Forelimb muscle (tissue), 1 donor: ENCODE results near the gene ZNF488. TPM values are rescaled to one million over a fixed set of nuclear protein-coding genes. Genes with fewer than 3 reads are reported as not detected.

Experiments
- DNase-seq: peaks from one replicate; pipeline ENCODE4 v3.0.0-alpha.2; 2013; ENCODE audit warnings: low read depth
- polyA plus RNA-seq: library from polyadenylated mRNA; unstranded; fragments of 120-200 nt; gene quantifications from one replicate; pipeline ENCODE4 v1.2.1, GENCODE V29; 2013; ENCODE audit not compliant: insufficient read length

The ZNF488 gene
- polyA plus RNA-seq, 1 donor, result 3.5 TPM

- DNase-seq, result no peak
These were observed 17.2 kb downstream of the ZNF488 start for GRCh38 chr10:47366731-47367460.

- no peak for DNase-seq
These were observed 17.9 kb downstream of the ZNF488 start for GRCh38 chr10:47366181-47366631.

DNA sequence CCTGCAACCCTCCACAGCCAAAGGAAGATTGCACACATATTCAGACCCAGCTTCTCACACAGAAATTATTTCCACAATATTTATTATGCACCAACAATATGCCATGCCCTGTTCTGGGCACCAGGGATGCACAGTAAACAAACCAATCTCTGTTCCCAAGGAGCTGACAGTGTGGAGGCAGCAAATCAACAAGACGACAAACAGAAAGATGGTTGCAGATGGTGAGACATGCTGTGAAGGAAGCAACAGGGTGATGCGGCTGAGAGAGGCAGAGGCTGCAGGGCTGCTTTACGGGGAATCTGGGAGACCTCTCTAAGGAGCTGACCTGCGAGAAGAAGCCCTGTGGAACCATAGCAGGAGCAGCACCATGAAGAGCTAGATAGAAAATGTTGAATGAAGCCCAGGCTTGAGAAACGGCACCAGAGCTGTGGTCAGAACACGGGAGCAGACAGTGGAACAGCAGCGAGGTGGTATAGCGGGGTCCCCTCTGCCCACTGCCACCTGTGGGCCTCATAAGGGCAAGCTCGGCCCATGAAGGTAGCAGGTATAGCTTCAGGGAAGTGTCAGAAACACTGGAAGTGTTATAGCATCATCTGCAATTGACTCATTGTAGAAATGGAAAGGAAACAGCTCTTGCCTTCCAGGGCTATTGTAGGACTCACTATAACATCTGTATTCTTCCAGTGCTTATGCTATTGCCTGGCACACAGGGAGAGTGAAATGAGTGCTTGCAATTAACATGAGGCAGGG lies 18.5 kb downstream of the ZNF488 start:
- no peak for DNase-seq

GRCh38 chr10:47364911-47365310 lies 19.2 kb downstream of the ZNF488 start:
- no peak for DNase-seq

- no peak for DNase-seq
These were observed 19.7 kb downstream of the ZNF488 start for GRCh38 chr10:47364366-47364765.

DNA sequence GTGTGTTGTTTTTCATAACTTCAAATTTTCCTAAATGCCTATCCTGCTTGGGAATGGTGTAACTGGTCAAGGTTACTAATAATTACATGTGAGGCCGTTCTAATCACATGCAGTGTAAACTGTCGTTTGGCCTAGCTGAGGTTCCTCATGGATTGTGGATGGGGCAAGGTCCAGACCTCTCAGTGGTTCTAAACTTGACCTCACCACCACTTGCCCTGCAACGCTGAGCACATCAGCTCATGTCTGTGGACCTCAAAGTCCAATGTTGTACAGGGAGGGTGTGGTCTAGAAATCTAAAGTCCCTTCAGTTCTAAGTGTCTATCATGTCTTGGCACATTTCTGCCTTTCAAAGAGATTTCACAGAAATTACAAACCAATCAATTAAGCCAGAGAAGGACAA lies 20.3 kb downstream of the ZNF488 start:
- no peak for DNase-seq

- no peak for DNase-seq
These were observed 21.9 kb downstream of the ZNF488 start for GRCh38 chr10:47362199-47362598.

- DNase-seq, result no peak
These were observed 22.8 kb downstream of the ZNF488 start for GRCh38 chr10:47361293-47361692.

GRCh38 chr10:47360419-47361040 lies 23.6 kb downstream of the ZNF488 start:
- DNase-seq, result no peak

DNA sequence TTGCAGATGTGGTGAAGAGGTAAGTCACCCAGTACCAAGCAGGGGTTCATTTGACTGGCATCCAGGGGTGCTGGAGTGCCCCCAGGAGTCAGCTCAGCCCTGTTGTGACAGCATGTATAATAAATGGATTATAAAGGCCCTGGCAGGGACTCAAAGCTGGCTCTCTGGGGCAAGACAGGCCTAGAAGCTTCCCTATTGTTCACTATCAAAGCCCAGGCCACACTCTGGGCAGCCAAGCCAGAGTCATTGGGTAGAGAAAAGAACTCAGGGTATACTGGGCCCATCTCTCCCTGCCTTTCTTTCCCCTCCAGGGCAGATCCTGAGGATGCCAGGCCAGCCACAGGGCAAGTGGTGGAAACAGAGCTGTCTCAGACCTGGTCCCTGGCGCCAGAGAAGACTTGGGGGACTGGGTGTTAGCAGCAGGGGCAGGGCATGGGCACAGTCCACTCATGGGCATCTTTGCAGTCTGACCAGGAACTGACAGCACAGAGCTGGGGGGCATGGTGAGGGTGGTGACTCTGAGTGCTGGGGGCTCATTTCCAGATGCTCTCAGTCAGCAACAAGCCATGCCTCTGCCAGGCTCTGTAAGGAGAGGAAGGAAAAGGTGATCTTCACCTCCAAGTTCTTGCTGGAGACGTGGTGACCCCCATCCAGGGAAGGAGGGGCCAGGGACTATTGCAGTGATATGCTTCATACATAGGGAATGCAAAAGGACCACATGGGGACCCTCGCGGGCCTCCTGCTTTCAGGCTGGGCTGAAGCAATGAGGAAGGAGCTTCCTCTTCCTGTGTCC lies 24.3 kb downstream of the ZNF488 start:
- DNase-seq, result no peak

DNA sequence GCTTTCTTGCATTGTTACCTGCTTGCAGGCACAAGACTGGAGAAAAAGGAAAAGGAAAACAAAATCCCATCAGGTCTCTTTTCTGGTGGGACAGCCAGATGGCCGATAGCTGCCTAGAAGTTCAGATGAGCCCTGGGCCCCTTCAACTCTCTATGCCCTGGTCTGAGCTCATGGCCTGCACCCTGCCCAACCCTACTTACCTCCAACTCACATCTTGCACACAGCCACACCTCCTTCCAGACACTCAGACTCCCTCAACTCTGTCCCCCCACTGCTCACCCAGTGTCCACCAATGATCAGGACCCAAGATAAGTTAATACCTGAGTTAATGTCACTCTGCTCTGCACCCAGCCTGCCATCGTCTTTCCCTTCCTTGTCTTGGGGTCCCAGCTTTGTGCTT lies 25.0 kb downstream of the ZNF488 start:
- no peak for DNase-seq

GRCh38 chr10:47358457-47358856 lies 25.6 kb downstream of the ZNF488 start:
- DNase-seq, result no peak

GRCh38 chr10:47357911-47358310 lies 26.2 kb downstream of the ZNF488 start:
- no peak for DNase-seq

- DNase-seq, result no peak
These were observed 26.9 kb downstream of the ZNF488 start for GRCh38 chr10:47357131-47357582.

DNA sequence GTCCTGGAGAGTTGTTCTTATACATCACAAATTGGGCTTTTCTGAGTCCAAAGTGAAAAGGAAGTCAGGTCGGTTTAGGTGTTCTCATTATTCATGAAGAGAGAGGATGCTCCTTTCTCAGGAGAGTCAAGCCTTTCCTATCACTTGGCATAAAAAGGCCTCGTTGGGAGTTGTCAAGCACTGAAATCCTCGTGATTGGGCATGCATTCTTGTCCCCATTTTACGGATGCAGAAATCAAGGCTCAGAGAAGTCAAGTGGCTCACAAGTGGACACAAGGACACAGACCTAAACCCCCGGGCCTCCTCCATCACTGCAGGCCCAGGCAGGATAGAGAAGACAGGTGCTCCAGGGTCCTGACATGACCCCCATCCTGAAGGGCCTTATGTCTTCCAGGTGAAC lies 27.4 kb downstream of the ZNF488 start:
- DNase-seq, result no peak

- DNase-seq, result no peak
These were observed 29.2 kb downstream of the ZNF488 start for GRCh38 chr10:47354900-47355299.

- no peak for DNase-seq
These were observed 29.9 kb downstream of the ZNF488 start for GRCh38 chr10:47354165-47354564.

DNA sequence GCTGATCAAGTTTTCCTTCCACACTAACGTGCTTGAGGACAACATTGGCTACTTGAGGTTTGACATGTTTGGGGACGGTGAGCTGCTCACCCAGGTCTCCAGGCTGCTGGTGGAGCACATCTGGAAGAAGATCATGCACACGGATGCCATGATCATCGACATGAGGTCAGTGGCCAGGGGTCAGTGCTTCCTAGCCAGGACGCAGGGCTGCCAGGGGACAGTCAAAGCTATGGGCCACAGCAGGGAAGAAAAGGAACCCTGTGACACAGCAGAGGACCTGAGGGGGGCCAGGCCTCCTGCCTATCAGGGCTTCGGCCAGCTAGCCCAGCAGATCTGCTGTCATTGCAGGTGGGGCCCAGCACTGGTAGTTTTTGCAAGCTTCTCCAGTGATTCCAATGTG lies 30.7 kb downstream of the ZNF488 start:
- DNase-seq, result no peak

DNA sequence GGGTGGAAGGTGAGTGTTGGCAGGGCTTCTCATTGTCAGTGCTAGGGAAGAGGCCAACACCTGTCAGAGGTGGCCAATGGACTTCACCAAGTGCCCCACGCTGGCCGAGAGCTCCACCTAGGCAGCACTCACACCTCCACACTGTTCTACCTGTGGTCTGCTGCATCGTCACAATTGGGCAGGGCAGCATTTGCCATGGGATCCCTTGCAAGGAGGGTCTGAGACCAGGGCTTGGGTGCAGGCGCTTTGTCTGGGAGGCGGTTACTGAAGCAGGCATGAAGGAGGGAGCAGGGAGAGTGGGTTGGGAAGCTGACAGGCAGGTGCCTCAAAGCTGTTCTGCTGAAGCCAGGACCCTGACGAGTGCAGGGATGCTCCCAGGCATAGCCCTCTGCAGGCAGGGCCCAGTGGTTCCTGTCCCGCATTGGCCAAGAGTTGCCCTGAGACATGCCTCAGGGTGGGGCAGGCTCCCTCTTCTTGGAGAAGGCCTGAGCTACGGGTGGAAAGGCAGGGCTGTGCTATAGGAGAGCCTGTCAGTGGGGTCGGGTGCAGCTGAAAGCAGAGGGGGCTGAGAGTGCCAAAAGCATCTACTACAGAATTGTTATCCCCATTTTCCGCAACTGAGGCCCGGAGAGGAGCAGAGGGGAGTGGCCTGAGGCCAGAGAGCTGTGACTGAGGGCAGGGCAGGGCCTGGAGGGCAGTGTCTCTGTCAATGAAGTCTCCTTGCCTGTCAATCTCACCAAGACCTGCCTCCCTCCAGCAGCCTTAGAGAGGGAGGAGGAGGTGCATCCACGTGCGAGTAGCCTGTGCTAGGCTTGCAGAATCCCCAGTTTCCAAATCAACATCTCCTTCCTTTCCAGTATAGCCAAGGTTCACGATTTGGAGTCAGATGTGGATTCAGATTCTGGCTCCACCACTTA lies 31.9 kb downstream of the ZNF488 start:
- DNase-seq, result no peak
